A673 (cell line): Measurements from ENCODE around the gene PEX5L. TPM values are rescaled to one million over a fixed set of nuclear protein-coding genes. Genes with fewer than 3 reads are reported as not detected.

Experiments
- BruUV-seq: library from RNA; stranded (reverse); fragments of 400-500 nt; replicated peaks from 2 replicates; lab custom pipeline; 2021; lab: Mats Ljungman, UMichigan
- CTCF ChIA-PET: fragments of 300-600 bp; sonication (Branson Sonifier 250); formaldehyde crosslinking; loops from one replicate; lab custom pipeline; 2022; ENCODE audit warnings: antibody characterized with exemption; lab: Charles Lee
- POLR2A ChIA-PET: fragments of 300-600 bp; sonication (Branson Sonifier 250); formaldehyde crosslinking; loops from one replicate; lab custom pipeline; 2022; ENCODE audit warnings: antibody characterized with exemption; ENCODE audit not compliant: low non-redundant PET; lab: Charles Lee
- DNase-seq: peaks from one replicate; pipeline ENCODE4 v3.0.0-alpha.2; 2015; ENCODE audit warnings: low spot score
- H3K27ac ChIP-seq: fragments of 200-600 bp; sonication (generic); 2 replicates; pipeline ENCODE4 v1.5.1; 2016; ENCODE audit warnings: mixed run types, low read depth, mild to moderate bottlenecking, mixed read lengths, antibody characterized with exemption, low read length; ENCODE audit not compliant: poor library complexity, severe bottlenecking
- H3K27me3 ChIP-seq: fragments of 200-600 bp; sonication (generic); replicated peaks from 2 replicates; pipeline ENCODE4 v1.6.1; 2017; ENCODE audit warnings: mixed run types, low read depth, mild to moderate bottlenecking, mixed read lengths, antibody characterized with exemption, low read length; ENCODE audit not compliant: insufficient read depth, poor library complexity
- H3K36me3 ChIP-seq: fragments of 200-600 bp; sonication (generic); 2 replicates; pipeline ENCODE4 v1.6.1; 2016; ENCODE audit warnings: mixed run types, mild to moderate bottlenecking, mixed read lengths, antibody characterized with exemption, low read length; ENCODE audit not compliant: insufficient read depth, poor library complexity, severe bottlenecking
- H3K4me1 ChIP-seq: fragments of 200-600 bp; sonication (generic); 2 replicates; pipeline ENCODE4 v1.6.1; 2017; ENCODE audit warnings: mixed run types, mild to moderate bottlenecking, mixed read lengths, antibody characterized with exemption, low read length; ENCODE audit not compliant: insufficient read depth, poor library complexity, severe bottlenecking
- H3K4me3 ChIP-seq: fragments of 200-600 bp; sonication (generic); 2 replicates; pipeline ENCODE4 v1.5.1; 2016; ENCODE audit warnings: low read depth, mixed run types, mild to moderate bottlenecking, mixed read lengths, low read length; ENCODE audit not compliant: poor library complexity, severe bottlenecking
- H3K9me3 ChIP-seq: fragments of 200-600 bp; sonication (generic); 2 replicates; pipeline ENCODE4 v1.6.1; 2016; ENCODE audit warnings: mixed run types, low read depth, mild to moderate bottlenecking, mixed read lengths, antibody characterized with exemption, low read length; ENCODE audit not compliant: poor library complexity, severe bottlenecking
- EZH2 ChIP-seq: fragments of 200-600 bp; sonication (generic); IDR thresholded peaks from 2 replicates; pipeline ENCODE4 v1.6.1; 2017; ENCODE audit warnings: borderline replicate concordance, low read depth, mild to moderate bottlenecking, mixed read lengths, antibody characterized with exemption, low read length; ENCODE audit not compliant: poor library complexity, severe bottlenecking
- intact Hi-C: fragments of 100-400 bp; cut with micrococcal nuclease; formaldehyde crosslinking; loops from one replicate; pipeline ENCODE4 v1.10.0; 2022; ENCODE audit not compliant: unreplicated experiment
- total RNA-seq: library from RNA; stranded (reverse); gene quantifications from 2 replicates; pipeline ENCODE4 v1.2.3, GENCODE V29; 2021
- TF ChIP-seq, protein P1 (sequence below): fragments of 300-800, 200-600 bp; sonication (generic); conservative IDR thresholded peaks from 2 replicates; pipeline ENCODE4 v1.5.1; 2017; ENCODE audit warnings: low read depth, mild to moderate bottlenecking, antibody characterized with exemption, low read length, moderate library complexity, mixed read lengths

Gene PEX5L
- total RNA-seq, 1 experiment from 2014 or later, result not detected

DNA sequence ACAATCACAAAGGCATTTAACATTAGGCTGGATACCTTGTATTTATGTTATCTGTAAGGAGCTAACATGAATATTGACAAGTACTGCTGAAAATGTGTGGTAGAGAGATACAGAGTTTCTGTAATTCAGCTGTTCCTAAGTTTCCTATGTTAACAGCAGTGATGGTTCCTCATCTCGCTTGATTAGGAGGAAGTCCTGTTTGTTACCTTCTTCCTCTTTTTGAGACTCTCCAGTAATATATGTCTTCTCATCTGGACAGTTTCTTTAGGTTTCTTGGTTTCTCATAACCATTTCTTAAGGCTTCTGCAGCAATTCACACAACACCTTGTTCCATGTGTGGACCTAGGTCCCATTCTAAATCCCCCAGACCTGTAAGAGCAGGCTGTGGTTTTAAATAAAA, 11.4 kb upstream of the PEX5L start:
- Histone ChIP-seq H3K4me1 (no peaks in the 10 kb centered on the region), H3K27ac (no peak overlapping the region), H3K36me3 (no peaks in the 10 kb centered on the region), H3K4me3 (no peak overlapping the region), H3K9me3 (no peaks in the 10 kb centered on the region), H3K27me3 (peaks cover 6% of the 10 kb centered on the region)
- CTCF ChIA-PET, result no interaction called here
- no peak for DNase-seq
- TF ChIP-seq, protein P1, sequence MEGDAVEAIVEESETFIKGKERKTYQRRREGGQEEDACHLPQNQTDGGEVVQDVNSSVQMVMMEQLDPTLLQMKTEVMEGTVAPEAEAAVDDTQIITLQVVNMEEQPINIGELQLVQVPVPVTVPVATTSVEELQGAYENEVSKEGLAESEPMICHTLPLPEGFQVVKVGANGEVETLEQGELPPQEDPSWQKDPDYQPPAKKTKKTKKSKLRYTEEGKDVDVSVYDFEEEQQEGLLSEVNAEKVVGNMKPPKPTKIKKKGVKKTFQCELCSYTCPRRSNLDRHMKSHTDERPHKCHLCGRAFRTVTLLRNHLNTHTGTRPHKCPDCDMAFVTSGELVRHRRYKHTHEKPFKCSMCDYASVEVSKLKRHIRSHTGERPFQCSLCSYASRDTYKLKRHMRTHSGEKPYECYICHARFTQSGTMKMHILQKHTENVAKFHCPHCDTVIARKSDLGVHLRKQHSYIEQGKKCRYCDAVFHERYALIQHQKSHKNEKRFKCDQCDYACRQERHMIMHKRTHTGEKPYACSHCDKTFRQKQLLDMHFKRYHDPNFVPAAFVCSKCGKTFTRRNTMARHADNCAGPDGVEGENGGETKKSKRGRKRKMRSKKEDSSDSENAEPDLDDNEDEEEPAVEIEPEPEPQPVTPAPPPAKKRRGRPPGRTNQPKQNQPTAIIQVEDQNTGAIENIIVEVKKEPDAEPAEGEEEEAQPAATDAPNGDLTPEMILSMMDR, result no peak
- no peak for TF ChIP-seq EZH2
- no TSS peak for BruUV-seq
- POLR2A ChIA-PET, result no interaction called here
- intact Hi-C loops, result no loop called here

DNA sequence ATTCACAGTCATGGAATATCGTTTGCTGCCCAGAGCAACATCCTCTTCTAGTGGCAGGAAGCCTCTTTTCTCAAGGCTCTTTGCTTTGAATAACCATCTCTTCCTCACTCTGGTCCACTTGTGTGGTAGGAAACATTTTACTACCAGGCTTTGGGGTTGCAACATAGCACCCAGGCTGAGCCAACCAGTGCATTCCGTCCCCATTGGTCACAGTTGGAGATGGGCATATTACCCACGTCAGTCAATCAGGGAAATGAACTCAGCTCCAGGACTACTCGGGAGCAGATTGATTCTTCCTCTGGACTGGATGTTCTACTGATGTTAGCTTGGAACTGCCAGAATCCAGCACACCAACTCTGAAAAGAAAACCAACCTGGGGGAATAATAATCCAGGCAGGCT, 4.2 kb upstream of the PEX5L start:
- POLR2A ChIA-PET, result no interaction called here
- no TSS peak for BruUV-seq
- Histone ChIP-seq H3K27me3 (peaks cover 42% of the 10 kb centered on the region), H3K36me3 (no peaks in the 10 kb centered on the region), H3K4me1 (no peaks in the 10 kb centered on the region), H3K27ac (no peak overlapping the region), H3K4me3 (no peak overlapping the region), H3K9me3 (no peaks in the 10 kb centered on the region)
- intact Hi-C loops, result no loop called here
- TF ChIP-seq EZH2, result no peak
- TF ChIP-seq, protein P1, result no peak
- no peak for DNase-seq
- CTCF ChIA-PET, result no interaction called here

DNA sequence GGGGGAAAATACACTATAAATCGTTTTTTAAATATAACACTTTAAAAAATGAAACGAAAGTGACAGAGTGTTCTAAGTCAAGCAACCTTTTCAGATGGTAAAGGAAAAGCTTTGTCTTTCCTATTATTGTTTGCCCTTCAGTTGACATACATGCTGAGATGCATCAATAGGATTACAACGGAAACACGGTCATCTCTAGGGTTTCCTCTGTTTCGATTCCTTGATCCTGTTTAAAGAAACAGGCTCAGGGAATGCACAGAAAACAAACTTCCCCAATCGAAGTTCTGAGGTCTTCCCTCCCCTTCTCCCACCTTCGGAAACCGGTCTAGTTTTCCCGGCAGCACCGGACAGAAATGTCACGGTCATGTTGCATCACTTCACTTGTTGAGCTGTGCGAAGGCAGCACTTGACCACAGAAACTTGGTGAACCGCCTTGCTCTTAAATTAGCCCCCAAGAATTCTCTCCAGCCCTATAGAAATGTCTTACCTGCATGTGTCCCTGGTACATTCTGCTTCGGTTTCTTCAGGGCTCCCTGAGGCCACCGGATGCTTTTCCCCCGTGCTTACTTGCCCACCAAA, 556 bp downstream of the PEX5L start:
- DNase-seq, result no peak
- Histone ChIP-seq H3K9me3 (no peaks in the 10 kb centered on the region), H3K27ac (no peak overlapping the region), H3K36me3 (no peaks in the 10 kb centered on the region), H3K4me3 (no peak overlapping the region), H3K27me3 (peaks cover 80% of the 10 kb centered on the region), H3K4me1 (no peaks in the 10 kb centered on the region)
- intact Hi-C loops, result no loop called here
- CTCF ChIA-PET, result no interaction called here
- POLR2A ChIA-PET, result interaction anchor here (0.5 kb wide), 1 partner anchor 10 kb away, joined by 3 read pairs; no protein-coding TSS in a partner anchor
- no TSS peak for BruUV-seq
- TF ChIP-seq, protein P1, result no peak
- no peak for TF ChIP-seq EZH2
